ENCODE measurements around the gene HAPLN2.

DNA sequence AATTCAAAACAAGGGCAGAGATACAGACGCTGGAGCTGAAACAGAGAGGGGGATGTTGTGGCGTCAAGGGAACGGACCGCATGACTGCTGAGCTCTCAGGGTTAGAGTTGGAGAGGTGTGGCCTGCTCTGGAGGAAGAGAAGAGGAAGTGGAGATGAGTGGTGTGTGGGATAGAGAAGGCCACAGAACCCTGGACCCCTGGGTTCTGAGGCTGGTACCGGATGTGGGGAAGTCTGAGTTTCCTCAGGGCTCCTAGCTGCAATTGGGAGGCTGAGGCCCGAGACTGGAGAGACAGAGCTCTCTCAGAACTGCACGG, 24.5 kb downstream of the HAPLN2 start:
- TF ChIP-seq, protein P1, sequence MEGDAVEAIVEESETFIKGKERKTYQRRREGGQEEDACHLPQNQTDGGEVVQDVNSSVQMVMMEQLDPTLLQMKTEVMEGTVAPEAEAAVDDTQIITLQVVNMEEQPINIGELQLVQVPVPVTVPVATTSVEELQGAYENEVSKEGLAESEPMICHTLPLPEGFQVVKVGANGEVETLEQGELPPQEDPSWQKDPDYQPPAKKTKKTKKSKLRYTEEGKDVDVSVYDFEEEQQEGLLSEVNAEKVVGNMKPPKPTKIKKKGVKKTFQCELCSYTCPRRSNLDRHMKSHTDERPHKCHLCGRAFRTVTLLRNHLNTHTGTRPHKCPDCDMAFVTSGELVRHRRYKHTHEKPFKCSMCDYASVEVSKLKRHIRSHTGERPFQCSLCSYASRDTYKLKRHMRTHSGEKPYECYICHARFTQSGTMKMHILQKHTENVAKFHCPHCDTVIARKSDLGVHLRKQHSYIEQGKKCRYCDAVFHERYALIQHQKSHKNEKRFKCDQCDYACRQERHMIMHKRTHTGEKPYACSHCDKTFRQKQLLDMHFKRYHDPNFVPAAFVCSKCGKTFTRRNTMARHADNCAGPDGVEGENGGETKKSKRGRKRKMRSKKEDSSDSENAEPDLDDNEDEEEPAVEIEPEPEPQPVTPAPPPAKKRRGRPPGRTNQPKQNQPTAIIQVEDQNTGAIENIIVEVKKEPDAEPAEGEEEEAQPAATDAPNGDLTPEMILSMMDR (IDR thresholded peaks at IDR 0.05): no peak
- TF ChIP-seq POLR2A (IDR thresholded peaks at IDR 0.05): no peak

Data from esophagus squamous epithelium (tissue), 4 donors.